ENCODE data around the gene EIF4H.

GRCh38 chr7:74231232-74231590 lies 57.1 kb downstream of the EIF4H start:
- TF ChIP-seq ZBTB33 (IDR thresholded peaks at IDR 0.05; ENCODE audit: extremely low read depth, insufficient replicate concordance, low read length), result no peak
- no peak for TF ChIP-seq FOSL1 (IDR thresholded peaks at IDR 0.05; ENCODE audit: low read depth)
- TF ChIP-seq CTCF (IDR thresholded peaks at IDR 0.05 in 2 of 3, conservative IDR thresholded peaks at IDR 0.05 in 1 of 3; ENCODE audit: borderline replicate concordance in 1 of 3, insufficient read depth in 1 of 3, low read depth in 2 of 3, low read length in 2 of 3), result no peak
- no peak for TF ChIP-seq EZH2phosphoT487 (IDR thresholded peaks at IDR 0.05; ENCODE audit: borderline replicate concordance)
- TF ChIP-seq ELF1 (IDR thresholded peaks at IDR 0.05; ENCODE audit: borderline replicate concordance, low read depth), result no peak
- no peak for TF ChIP-seq SIN3A (IDR thresholded peaks at IDR 0.05; ENCODE audit: low read depth)
- TF ChIP-seq ATF3 (IDR thresholded peaks at IDR 0.05), result no peak
- TF ChIP-seq CEBPB (IDR thresholded peaks at IDR 0.05; ENCODE audit: low read depth), result no peak
- no peak for TF ChIP-seq YY1 (IDR thresholded peaks at IDR 0.05; ENCODE audit: extremely low read depth, insufficient replicate concordance, low read depth, low read length)
- no peak for TF ChIP-seq EZH2 (IDR thresholded peaks at IDR 0.05)
- TF ChIP-seq MAX (IDR thresholded peaks at IDR 0.05), result no peak

Data from HCT116 (cell line).